GM13976 (cell line): ENCODE data around the gene YWHAG.

ENCODE experiments used
- DNase-seq: peaks from one replicate; pipeline ENCODE4 v3.0.0; 2012; ENCODE audit warnings: low spot score
- CTCF ChIP-seq: IDR thresholded peaks from 2 replicates; pipeline ENCODE4 v1.5.1; 2012; ENCODE audit warnings: borderline replicate concordance, mild to moderate bottlenecking; ENCODE audit not compliant: insufficient read depth; ENCODE audit errors: extremely low read depth, missing control alignments, control extremely low read depth
- in situ Hi-C: fragments of 300-500 bp; cut with MboI; formaldehyde crosslinking; loops from one replicate; pipeline ENCODE4 v1.12.0; 2022; ENCODE audit warnings: low sequenced_read_pairs, mixed read lengths, inconsistent platforms; ENCODE audit not compliant: unreplicated experiment

Gene YWHAG

GRCh38 chr7:76281006-76281705 lies 77.6 kb downstream of the YWHAG start:
- TF ChIP-seq CTCF, result no peak
- DNase-seq, result no peak
- in situ Hi-C loops, result no loop called here

- no peak for DNase-seq
- in situ Hi-C loops, result no loop called here
- TF ChIP-seq CTCF, result no peak
These were observed 78.4 kb downstream of the YWHAG start for GRCh38 chr7:76280408-76280807.

- TF ChIP-seq CTCF, result no peak
- DNase-seq, result no peak
- in situ Hi-C loops, result no loop called here
These were observed 80.3 kb downstream of the YWHAG start for GRCh38 chr7:76278540-76278939.
